ENCODE results near the gene EYS. TPM values are rescaled to one million over a fixed set of nuclear protein-coding genes. Genes with fewer than 3 reads are reported as not detected.

Gene EYS
- total and polyA plus RNA-seq, 8 donors: 0.55 to 0.58 TPM; not detected in 6

GRCh38 chr6:64516393-64516792 is 1190.6 kb downstream of the EYS start:
- TF ChIP-seq POLR2A (IDR thresholded peaks at IDR 0.05): no peak
- no peak for TF ChIP-seq CTCF (IDR thresholded peaks at IDR 0.05)
- TF ChIP-seq EP300 (IDR thresholded peaks at IDR 0.05): no peak
- no peak for TF ChIP-seq POLR2AphosphoS5 (IDR thresholded peaks at IDR 0.05)
- no peak for DNase-seq
- H3K27ac ChIP-seq: no peak overlapping the region
- no peaks in the 10 kb centered on the region for H3K36me3 ChIP-seq
- intact Hi-C loops (cut with DNase I; ENCODE audit: low total_unique reads): no loop called here
- WGBS, 5 donors: 72 to 87% (median 83%) methylated on average over 1 of the region's 1 CpG
- H3K4me1 ChIP-seq: no peaks in the 10 kb centered on the region
- H3K9me3 ChIP-seq: no peaks in the 10 kb centered on the region
- H3K4me3 ChIP-seq: no peak overlapping the region
- no peaks in the 10 kb centered on the region for H3K27me3 ChIP-seq

DNA sequence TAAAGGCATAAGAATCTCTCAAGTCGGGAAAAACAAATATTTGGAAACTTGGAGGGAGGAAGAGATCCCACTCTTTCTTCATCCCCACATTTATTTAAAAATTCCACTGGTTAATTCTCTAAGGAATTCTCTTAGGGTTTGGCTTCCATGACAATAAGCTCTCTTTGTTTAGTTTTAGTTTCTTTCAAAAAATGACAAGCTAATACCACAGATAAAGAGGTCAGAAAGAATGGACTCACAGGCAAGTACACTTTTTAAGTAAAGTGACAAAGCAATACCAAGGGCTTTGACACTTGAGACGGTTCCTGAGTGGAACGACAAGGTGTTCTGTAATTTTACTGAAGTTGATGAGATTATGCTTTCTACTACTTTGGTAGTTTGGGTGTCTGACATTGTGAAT is 1199.4 kb downstream of the EYS start:
- intact Hi-C loops (cut with DNase I; ENCODE audit: low total_unique reads): no loop called here
- TF ChIP-seq POLR2AphosphoS5 (IDR thresholded peaks at IDR 0.05) (no peak), POLR2A (IDR thresholded peaks at IDR 0.05) (no peak), CTCF (IDR thresholded peaks at IDR 0.05) (no peak), EP300 (IDR thresholded peaks at IDR 0.05) (no peak)
- Histone ChIP-seq H3K27me3 (no peaks in the 10 kb centered on the region), H3K27ac (no peak overlapping the region), H3K9me3 (no peaks in the 10 kb centered on the region), H3K4me3 (no peak overlapping the region), H3K4me1 (peaks cover 0 to 13% (median 7%) of the 10 kb centered on the region in 4 donors), H3K36me3 (no peaks in the 10 kb centered on the region)
- WGBS, 5 donors: 26 to 60% (median 35%) methylated on average over 3 of the region's 3 CpGs
- no peak for DNase-seq

DNA sequence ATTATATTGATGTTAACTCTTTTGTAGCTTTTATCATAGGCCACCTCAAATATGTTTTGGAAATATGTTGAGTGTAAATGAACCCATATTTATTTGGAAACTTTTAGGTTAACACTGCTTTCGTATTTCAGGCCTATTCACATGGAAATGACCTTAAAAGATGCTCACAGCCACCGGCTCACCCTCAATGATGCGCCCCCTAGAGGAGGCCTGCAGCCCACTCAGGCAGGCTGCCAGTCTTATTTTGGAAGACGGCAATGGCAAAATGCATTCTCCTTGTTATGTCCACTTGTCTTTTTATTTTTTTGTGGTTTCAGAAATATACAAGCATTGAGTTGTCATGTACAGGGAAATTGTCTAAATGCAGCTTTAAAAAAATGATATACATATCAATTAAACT is 1201.7 kb downstream of the EYS start:
- intact Hi-C loops (cut with DNase I; ENCODE audit: low total_unique reads): no loop called here
- no peak for DNase-seq
- 26 to 56% (median 47%) methylated on average over 4 of the region's 4 CpGs for WGBS, 5 donors
- no peaks in the 10 kb centered on the region for H3K27me3 ChIP-seq
- no peaks in the 10 kb centered on the region for H3K36me3 ChIP-seq
- no peak for TF ChIP-seq POLR2A (IDR thresholded peaks at IDR 0.05)
- no peak for TF ChIP-seq POLR2AphosphoS5 (IDR thresholded peaks at IDR 0.05)
- TF ChIP-seq EP300 (IDR thresholded peaks at IDR 0.05): no peak
- TF ChIP-seq CTCF (IDR thresholded peaks at IDR 0.05): no peak
- H3K4me3 ChIP-seq: no peak overlapping the region
- peaks cover 0 to 13% (median 7%) of the 10 kb centered on the region in 4 donors for H3K4me1 ChIP-seq
- no peak overlapping the region for H3K27ac ChIP-seq
- H3K9me3 ChIP-seq: no peaks in the 10 kb centered on the region

DNA sequence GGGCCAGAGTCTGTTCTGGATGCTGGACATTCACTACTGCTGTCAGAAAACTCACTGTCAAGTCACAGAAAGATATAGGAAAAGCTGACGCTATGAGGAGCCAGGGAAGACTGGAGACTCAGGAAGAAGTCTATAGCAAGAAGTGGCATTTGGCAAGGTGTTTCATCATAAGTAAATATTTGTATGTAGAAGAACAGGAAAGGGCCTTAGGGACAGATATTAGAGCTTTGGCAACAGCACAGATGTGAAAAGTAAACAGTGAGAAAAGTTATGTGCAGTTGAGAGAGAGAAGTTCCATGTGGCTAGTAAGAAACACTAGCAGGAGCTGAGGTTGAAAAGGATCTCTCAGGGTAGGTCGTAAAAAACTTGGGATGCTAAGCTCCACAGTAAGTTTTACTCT is 1202.5 kb downstream of the EYS start:
- Histone ChIP-seq H3K36me3 (no peaks in the 10 kb centered on the region), H3K4me3 (no peak overlapping the region), H3K27ac (no peak overlapping the region), H3K4me1 (peaks cover 0 to 13% (median 7%) of the 10 kb centered on the region in 4 donors), H3K27me3 (no peaks in the 10 kb centered on the region), H3K9me3 (no peaks in the 10 kb centered on the region)
- intact Hi-C loops (cut with DNase I; ENCODE audit: low total_unique reads): no loop called here
- DNase-seq: peak in 1 of 2 donors; percentile 7
- 15 to 32% (median 26%) methylated on average over 2 of the region's 2 CpGs for WGBS, 5 donors
- TF ChIP-seq POLR2AphosphoS5 (IDR thresholded peaks at IDR 0.05) (peak in 2 of 3 donors; percentile 29 to 32), EP300 (IDR thresholded peaks at IDR 0.05) (no peak), CTCF (IDR thresholded peaks at IDR 0.05) (no peak)

All from stomach (tissue), 9 donors.